ENCODE data around the gene RAMACL.

DNA sequence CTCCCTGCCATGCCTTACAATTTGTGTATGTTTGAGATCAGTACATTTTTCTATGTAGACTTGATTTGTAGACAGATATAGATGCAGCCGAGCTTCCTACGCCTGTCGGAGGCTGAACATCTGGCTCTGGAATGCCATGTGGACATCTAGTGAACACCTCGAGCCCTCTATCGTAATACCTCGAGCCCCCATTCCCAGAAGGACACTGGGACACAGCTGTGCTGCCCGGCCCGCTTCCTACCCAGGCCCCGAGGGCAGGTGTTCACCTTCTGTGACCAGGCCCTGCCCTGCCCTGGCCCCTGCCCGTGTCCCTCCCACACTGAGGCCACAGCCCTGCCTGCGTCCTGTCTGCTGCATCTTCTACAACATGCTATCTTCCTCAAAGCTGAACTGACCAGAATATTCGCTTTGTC lies 27.7 kb upstream of the RAMACL start:
- TF ChIP-seq YY1 (IDR thresholded peaks at IDR 0.05; ENCODE audit: insufficient read depth, insufficient read length) (no peak), ZNF274 (IDR thresholded peaks at IDR 0.05; ENCODE audit: low read depth, low read length) (no peak)

All from NT2/D1 (cell line).